ENCODE data around the gene PITPNC1.

Gene PITPNC1

GRCh38 chr17:67412941-67413340 is 35.9 kb downstream of the PITPNC1 start:
- no peak for DNase-seq (ENCODE audit: low read depth)
- no peak for TF ChIP-seq CTCF (IDR thresholded peaks at IDR 0.05; ENCODE audit: low read depth, low read length, missing control alignments)
- no peak overlapping the region for H3K4me3 ChIP-seq (ENCODE audit: low read depth, low read length)

- no peak for DNase-seq (ENCODE audit: low read depth)
- no peak overlapping the region for H3K4me3 ChIP-seq (ENCODE audit: low read depth, low read length)
- TF ChIP-seq CTCF (IDR thresholded peaks at IDR 0.05; ENCODE audit: low read depth, low read length, missing control alignments): no peak
Measured at GRCh38 chr17:67413388-67413787, 36.3 kb downstream of the PITPNC1 start.

- no peak for DNase-seq (ENCODE audit: low read depth)
- H3K4me3 ChIP-seq (ENCODE audit: low read depth, low read length): no peak overlapping the region
- no peak for TF ChIP-seq CTCF (IDR thresholded peaks at IDR 0.05; ENCODE audit: low read depth, low read length, missing control alignments)
Measured at GRCh38 chr17:67414130-67414529, 37.0 kb downstream of the PITPNC1 start.

GRCh38 chr17:67414559-67414958 is 37.5 kb downstream of the PITPNC1 start:
- H3K4me3 ChIP-seq (ENCODE audit: low read depth, low read length): no peak overlapping the region
- no peak for DNase-seq (ENCODE audit: low read depth)
- TF ChIP-seq CTCF (IDR thresholded peaks at IDR 0.05; ENCODE audit: low read depth, low read length, missing control alignments): no peak

GRCh38 chr17:67415291-67415690 is 38.2 kb downstream of the PITPNC1 start:
- TF ChIP-seq CTCF (IDR thresholded peaks at IDR 0.05; ENCODE audit: low read depth, low read length, missing control alignments): no peak
- no peak overlapping the region for H3K4me3 ChIP-seq (ENCODE audit: low read depth, low read length)
- no peak for DNase-seq (ENCODE audit: low read depth)

- DNase-seq (ENCODE audit: low read depth): no peak
- TF ChIP-seq CTCF (IDR thresholded peaks at IDR 0.05; ENCODE audit: low read depth, low read length, missing control alignments): no peak
- no peak overlapping the region for H3K4me3 ChIP-seq (ENCODE audit: low read depth, low read length)
Measured at GRCh38 chr17:67417507-67417906, 40.4 kb downstream of the PITPNC1 start.

- DNase-seq (ENCODE audit: low read depth): no peak
- no peak for TF ChIP-seq CTCF (IDR thresholded peaks at IDR 0.05; ENCODE audit: low read depth, low read length, missing control alignments)
- H3K4me3 ChIP-seq (ENCODE audit: low read depth, low read length): no peak overlapping the region
Measured at GRCh38 chr17:67420994-67421393, 43.9 kb downstream of the PITPNC1 start.

Measured in GM12864 (cell line).